A549 (cell line): ENCODE data around the gene TSPAN5. TPM values are rescaled to one million over a fixed set of nuclear protein-coding genes. Genes with fewer than 3 reads are reported as not detected.

ENCODE experiments used
- ATAC-seq, 2 experiments: fragments of 200-7000 bp in 1 of 2; fragments of >200 bp in 1 of 2; cut with Nextera tagmentation in 1 of 2; cut with Tn5 transposase in 1 of 2; 3 replicates each; pipeline versions ENCODE4 v1.8.0 to v1.9.1; 2018 to 2020; ENCODE audit warnings: mild to moderate bottlenecking in 1 of 2, moderate library complexity in 1 of 2
- CTCF ChIA-PET: fragments of 300-600 bp; sonication (Branson Sonifier 250); formaldehyde crosslinking; extraction: SDS; loops from one replicate; lab custom pipeline; 2021; ENCODE audit warnings: antibody characterized with exemption, inconsistent platforms; lab: Yijun Ruan, JAX
- POLR2A ChIA-PET: fragments of 350-600 bp; formaldehyde crosslinking; extraction: SDS; loops from one replicate; lab custom pipeline; 2021; ENCODE audit warnings: antibody characterized with exemption, inconsistent platforms; lab: Yijun Ruan, JAX
- DNase-seq, 2 experiments: peaks; one replicate each; pipeline versions ENCODE4 v3.0.0 to v3.0.0-alpha.2; 2011 to 2016; ENCODE audit warnings: low read depth in 1 of 2, low spot score in 1 of 2
- FAIRE-seq: peaks from 2 replicates; lab custom pipeline; 2011; peaks lifted over from hg19 to GRCh38; lab: Jason Lieb, UNC
- H3K27ac ChIP-seq, 2 experiments: fragments of >200 bp; sonication (Bioruptor Twin); formaldehyde crosslinking; 3 replicates each; pipeline ENCODE4 v1.5.1; 2016 to 2017
- H3K4me1 ChIP-seq: fragments of >200 bp; sonication (Bioruptor Twin); formaldehyde crosslinking; 3 replicates; pipeline ENCODE4 v1.6.1; 2016
- H3K4me2 ChIP-seq: fragments of >200 bp; sonication (Bioruptor Twin); formaldehyde crosslinking; 3 replicates; pipeline ENCODE4 v1.6.1; 2016
- H3K4me3 ChIP-seq: fragments of >200 bp; sonication (Bioruptor Twin); formaldehyde crosslinking; 3 replicates; pipeline ENCODE4 v1.5.1; 2016
- H3K9me3 ChIP-seq: fragments of >200 bp; sonication (Bioruptor Twin); formaldehyde crosslinking; 3 replicates; pipeline ENCODE4 v1.6.1; 2016
- ATOH8 ChIP-seq: fragments of 250-450 bp; sonication (Bioruptor Pico); IDR thresholded peaks from 2 replicates; pipeline ENCODE4 v1.5.0; 2020; ENCODE audit warnings: low read depth, mild to moderate bottlenecking, moderate library complexity
- CBX8 ChIP-seq: fragments of 200-600 bp; sonication (generic); IDR thresholded peaks from 2 replicates; pipeline ENCODE4 v1.6.1; 2016
- CHD2 ChIP-seq: fragments of 150-350 bp; IDR thresholded peaks from 2 replicates; pipeline ENCODE4 v1.6.1; 2014; ENCODE audit warnings: low read length; ENCODE audit not compliant: partially characterized antibody
- CTCF ChIP-seq: fragments of >200 bp; sonication (Bioruptor Twin); formaldehyde crosslinking; IDR thresholded peaks from 3 replicates; pipeline ENCODE4 v1.5.1; 2016
- E2F6 ChIP-seq: IDR thresholded peaks from 2 replicates; pipeline ENCODE4 v1.6.1; 2012; ENCODE audit warnings: low read depth, borderline replicate concordance
- ELK1 ChIP-seq: fragments of 150-350 bp; IDR thresholded peaks from 2 replicates; pipeline ENCODE4 v1.6.1; 2014; ENCODE audit warnings: low read depth, mild to moderate bottlenecking, low read length
- EP300 ChIP-seq, 2 experiments: fragments of >200 bp; sonication (Bioruptor Twin); formaldehyde crosslinking; IDR thresholded peaks; 2 replicates in 1 of 2; 3 replicates in 1 of 2; pipeline ENCODE4 v1.6.1; 2016 to 2017
- FOSB ChIP-seq: fragments of 250-450 bp; sonication (Bioruptor Pico); IDR thresholded peaks from 2 replicates; pipeline ENCODE4 v1.5.0; 2020; ENCODE audit warnings: mild to moderate bottlenecking, moderate library complexity
- FOSL2 ChIP-seq, 2 experiments: fragments of 450-650 bp in 1 of 2; fragments of >200 bp in 1 of 2; sonication (Bioruptor Twin) in 1 of 2; formaldehyde crosslinking; IDR thresholded peaks; 2 replicates each; pipeline versions ENCODE4 v1.5.0 to v1.6.1; 2016 to 2020; ENCODE audit warnings: mild to moderate bottlenecking in 1 of 2, moderate library complexity in 1 of 2
- FOXS1 ChIP-seq: fragments of 250-450 bp; sonication (Bioruptor Pico); IDR thresholded peaks from 2 replicates; pipeline ENCODE4 v1.5.0; 2020; ENCODE audit warnings: mild to moderate bottlenecking, moderate library complexity
- HDAC2 ChIP-seq: fragments of 200-600 bp; sonication (generic); IDR thresholded peaks from 2 replicates; pipeline ENCODE4 v1.6.1; 2016
- HES2 ChIP-seq: fragments of >200 bp; sonication (Bioruptor Twin); formaldehyde crosslinking; IDR thresholded peaks from 2 replicates; pipeline ENCODE4 v1.6.1; 2016
- HOXA7 ChIP-seq: fragments of 250-450 bp; sonication (Bioruptor Pico); IDR thresholded peaks from 2 replicates; pipeline ENCODE4 v1.5.0; 2020; ENCODE audit warnings: mild to moderate bottlenecking, moderate library complexity
- HOXB13 ChIP-seq: fragments of 250-450 bp; sonication (Bioruptor Pico); IDR thresholded peaks from 2 replicates; pipeline ENCODE4 v1.5.0; 2020; ENCODE audit warnings: low read depth, mild to moderate bottlenecking, moderate library complexity
- JUN ChIP-seq, 2 experiments: fragments of >200 bp; sonication (Bioruptor Twin); formaldehyde crosslinking; IDR thresholded peaks; 2 replicates in 1 of 2; 3 replicates in 1 of 2; pipeline ENCODE4 v1.6.1; 2016 to 2017
- MAX ChIP-seq: IDR thresholded peaks from 2 replicates; pipeline ENCODE4 v1.6.1; 2012
- MYC ChIP-seq: IDR thresholded peaks from 2 replicates; pipeline ENCODE4 v1.6.1; 2012; ENCODE audit warnings: mild to moderate bottlenecking, inconsistent platforms, low read length, improper control_type of control experiment, borderline replicate concordance
- NR3C1 ChIP-seq: fragments of >200 bp; sonication (Bioruptor Twin); formaldehyde crosslinking; IDR thresholded peaks from 3 replicates; pipeline ENCODE4 v1.6.1; 2017
- POLR2A ChIP-seq: IDR thresholded peaks from 2 replicates; pipeline ENCODE4 v1.6.1; 2012; ENCODE audit warnings: mild to moderate bottlenecking, low read length
- RAD21 ChIP-seq, 2 experiments: fragments of >200 bp in 1 of 2; sonication (Bioruptor Twin) in 1 of 2; formaldehyde crosslinking in 1 of 2; IDR thresholded peaks in 1 of 2; conservative IDR thresholded peaks in 1 of 2; 2 replicates in 1 of 2; 3 replicates in 1 of 2; pipeline ENCODE4 v1.6.1; 2012 to 2018; ENCODE audit warnings: inconsistent platforms in 1 of 2
- RCOR1 ChIP-seq: fragments of 150-350 bp; IDR thresholded peaks from 2 replicates; pipeline ENCODE4 v1.6.1; 2014; ENCODE audit warnings: antibody characterized with exemption, low read length, low read depth
- SMC3 ChIP-seq: fragments of >200 bp; sonication (Bioruptor Twin); formaldehyde crosslinking; IDR thresholded peaks from 3 replicates; pipeline ENCODE4 v1.6.1; 2018; ENCODE audit warnings: inconsistent platforms
- TFCP2L1 ChIP-seq: fragments of 250-450 bp; sonication (Bioruptor Pico); IDR thresholded peaks from 2 replicates; pipeline ENCODE4 v1.5.0; 2021; ENCODE audit warnings: mild to moderate bottlenecking
- TP53 ChIP-seq: fragments of 250-450 bp; sonication (Bioruptor Pico); IDR thresholded peaks from 2 replicates; pipeline ENCODE4 v1.5.0; 2021; ENCODE audit warnings: mild to moderate bottlenecking, moderate library complexity
- ZC3H11A ChIP-seq: fragments of 450-650 bp; IDR thresholded peaks from 2 replicates; pipeline ENCODE4 v1.6.1; 2014; ENCODE audit warnings: antibody characterized with exemption, mild to moderate bottlenecking
- ZFP36 ChIP-seq: fragments of 450-650 bp; IDR thresholded peaks from 2 replicates; pipeline ENCODE4 v1.6.1; 2014; ENCODE audit warnings: borderline replicate concordance; ENCODE audit not compliant: partially characterized antibody
- WGBS: methylation state at CpG from one replicate; pipeline ENCODE4 v1.1.6; 2017; ENCODE audit errors: missing lambda C conversion rate; 5-methylcytosine and 5-hydroxymethylcytosine counted together
- polyA plus RNA-seq, 4 experiments: library from polyadenylated mRNA; depleted of rRNA in 3 of 4; stranded (reverse); fragments of >200 nt; fragmentation: RNase III in 1 of 4; extraction: RNeasy Plus Mini Kit Qiagen cat#74134 plus additional on column Dnase treatment in 1 of 4; gene quantifications; 2 replicates in 3 of 4; 3 replicates in 1 of 4; pipeline ENCODE4 v1.2.3, GENCODE V29; 2011 to 2017

The TSPAN5 gene
- polyA plus RNA-seq, 2 of the 4 experiments (the other 2 are of a cell fraction), result 9.5 to 12.4 TPM

- POLR2A ChIA-PET, result interaction anchor here (0.6 to 1.3 kb wide), 6 partner anchors 16 to 588 kb away, joined by 3 to 4 read pairs (median 3); partner anchors contain the start of gene METAP1
- FAIRE-seq (no peak), ATAC-seq (peak; percentile 97 to 99)
- Histone ChIP-seq H3K4me1 (no peaks in the 10 kb centered on the region), H3K4me2 (peak overlapping the region; percentile 68), H3K9me3 (no peaks in the 10 kb centered on the region)
- 3% methylated on average over 16 of the region's 20 CpGs for WGBS
- TF ChIP-seq TP53 (CRISPR knock-in tag) (no peak), MYC (no peak), FOSL2 (IDR thresholded peaks at IDR 0.05) (no peak), FOSL2 (CRISPR knock-in tag; IDR thresholded peaks at IDR 0.05) (no peak), CTCF (peak; percentile 64), EP300 (IDR thresholded peaks at IDR 0.05) (no peak), MAX (peak; percentile 40; the same call in 1 of the 2 replicates), SMC3 (peak; percentile 88), RAD21 (conservative IDR thresholded peaks at IDR 0.05 in 1 of 2, IDR thresholded peaks at IDR 0.05 in 1 of 2) (peak; percentile 89 to 90), HES2 (no peak), ELK1 (no peak), ZFP36 (peak; percentile 12), CHD2 (no peak), ZC3H11A (no peak), JUN (IDR thresholded peaks at IDR 0.05) (no peak), E2F6 (no peak), FOSB (CRISPR knock-in tag) (no peak), CBX8 (no peak)
- TF ChIP-seq, all 56 proteins: peak for 5
- CTCF ChIA-PET, result interaction anchor here (0.6 to 2.2 kb wide), 53 partner anchors 9 to 592 kb away, joined by 3 to 20 read pairs (median 4); partner anchors contain the start of gene TSPAN5
- peak overlapping the region; percentile 40 for H3K4me3 ChIP-seq
- DNase-seq, result peak; percentile 57 to 86
- H3K27ac ChIP-seq, result peak overlapping the region; percentile 52 to 86
These were observed 190.8 kb downstream of the TSPAN5 start for GRCh38 chr4:98467627-98468072.

- H3K4me3 ChIP-seq, result no peak overlapping the region
- ChIA-PET CTCF (interaction anchor here (0.6 to 2.2 kb wide), 44 partner anchors 9 to 592 kb away, joined by 3 to 20 read pairs (median 4); partner anchors contain the start of gene TSPAN5), POLR2A (interaction anchor here (1.0 to 1.3 kb wide), 4 partner anchors 281 to 589 kb away, joined by 3 to 4 read pairs (median 3); partner anchors contain the start of gene METAP1)
- H3K4me1 ChIP-seq, result no peaks in the 10 kb centered on the region
- WGBS, result 32% methylated on average over 8 of the region's 8 CpGs
- no peak for FAIRE-seq
- ATAC-seq, result peak; percentile 15 to 55; a peak in 3 of 6 replicates
- DNase-seq, result no peak
- H3K9me3 ChIP-seq, result no peaks in the 10 kb centered on the region
- peak overlapping the region in 1 of 2 experiments; percentile 86; a peak in 3 of 6 replicates for H3K27ac ChIP-seq
- H3K4me2 ChIP-seq, result peak overlapping the region; percentile 68
- TF ChIP-seq HOXA7, result no peak
- TF ChIP-seq CBX8, result no peak
- no peak for TF ChIP-seq JUN (IDR thresholded peaks at IDR 0.05)
- no peak for TF ChIP-seq HOXB13 (CRISPR knock-in tag)
- TF ChIP-seq RAD21 (conservative IDR thresholded peaks at IDR 0.05 in 1 of 2, IDR thresholded peaks at IDR 0.05 in 1 of 2), result no peak
- TF ChIP-seq ATOH8 (CRISPR knock-in tag), result no peak
- no peak for TF ChIP-seq FOSL2 (IDR thresholded peaks at IDR 0.05)
- no peak for TF ChIP-seq FOSL2 (CRISPR knock-in tag; IDR thresholded peaks at IDR 0.05)
- no peak for TF ChIP-seq EP300 (IDR thresholded peaks at IDR 0.05)
- no peak for TF ChIP-seq NR3C1
- TF ChIP-seq HDAC2, result no peak
- TF ChIP-seq RCOR1, result no peak
- no peak for TF ChIP-seq ZC3H11A
- TF ChIP-seq TFCP2L1 (CRISPR knock-in tag), result no peak
- no peak for TF ChIP-seq FOXS1
- no peak for TF ChIP-seq POLR2A
These were observed 191.4 kb downstream of the TSPAN5 start for GRCh38 chr4:98466868-98467599.
